ENCODE data around the gene KRT74.

Gene KRT74

GRCh38 chr12:52519826-52520662, 53.6 kb downstream of the KRT74 start, which contains the start of gene KRT5:
Gene KRT5, minus strand, starts transcription at chr12:52520394. Its CDS starts 98 bp downstream, at chr12:52520296.
- DNase-seq (ENCODE audit: low read depth) = no peak

- no peak for DNase-seq (ENCODE audit: low read depth)
These were observed 54.3 kb downstream of the KRT74 start for GRCh38 chr12:52519387-52519703.

DNA sequence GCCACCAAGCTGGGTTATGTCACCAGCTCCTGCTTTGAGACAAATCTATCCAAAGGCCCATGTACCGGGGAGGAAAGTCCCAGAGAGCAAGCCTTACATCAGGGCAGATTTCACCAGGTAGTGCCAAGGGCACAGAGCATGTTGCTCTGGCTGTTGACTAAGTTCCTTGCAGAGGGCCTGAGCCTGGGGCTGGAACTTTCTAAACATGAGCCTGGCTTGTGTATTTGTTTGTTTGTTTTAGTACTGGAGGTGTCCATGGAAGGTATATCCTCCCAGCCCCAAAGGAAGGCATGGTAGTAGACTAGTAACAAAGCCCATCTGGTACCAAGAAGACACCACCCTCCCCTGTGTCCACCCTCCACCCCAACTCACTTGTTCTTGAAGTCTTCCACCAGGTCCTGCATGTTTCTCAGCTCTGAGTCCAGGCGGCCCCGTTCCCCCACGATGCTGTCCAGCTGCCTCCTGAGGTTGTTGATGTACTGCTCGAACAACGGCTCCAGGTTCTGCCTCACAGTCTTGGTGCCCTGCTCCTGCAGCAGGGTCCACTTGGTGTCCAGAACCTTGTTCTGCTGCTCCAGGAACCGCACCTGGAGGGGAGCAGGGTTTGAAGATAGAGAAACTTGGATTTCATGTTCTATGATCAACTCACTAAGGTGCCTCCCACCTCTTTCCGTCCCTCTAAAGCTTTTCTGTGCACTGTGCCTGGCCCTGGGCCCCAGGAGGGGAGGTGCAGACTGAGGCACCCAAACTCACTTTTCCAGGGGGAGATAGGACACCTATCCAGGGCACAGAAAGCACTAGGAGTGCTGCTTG, 54.9 kb downstream of the KRT74 start:
- DNase-seq (ENCODE audit: low read depth) = no peak

DNA sequence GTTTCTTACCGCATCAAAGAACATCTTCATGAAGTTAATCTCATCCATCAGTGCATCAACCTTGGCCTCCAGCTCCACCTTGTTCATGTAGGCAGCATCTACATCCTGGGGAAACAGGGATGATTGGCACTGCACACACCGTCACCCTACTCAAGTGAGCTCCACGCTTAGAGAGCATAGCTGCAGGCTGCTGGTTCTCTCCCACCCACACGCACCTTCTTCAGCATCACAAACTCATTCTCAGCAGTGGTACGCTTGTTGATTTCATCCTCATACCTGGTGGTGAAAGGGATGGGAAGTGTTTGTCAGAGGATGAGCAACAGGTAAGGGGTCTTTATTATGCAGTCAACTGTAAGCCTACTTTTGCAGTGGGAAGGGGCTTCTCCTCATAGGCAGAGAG, 55.8 kb downstream of the KRT74 start:
- no peak for DNase-seq (ENCODE audit: low read depth)

DNA sequence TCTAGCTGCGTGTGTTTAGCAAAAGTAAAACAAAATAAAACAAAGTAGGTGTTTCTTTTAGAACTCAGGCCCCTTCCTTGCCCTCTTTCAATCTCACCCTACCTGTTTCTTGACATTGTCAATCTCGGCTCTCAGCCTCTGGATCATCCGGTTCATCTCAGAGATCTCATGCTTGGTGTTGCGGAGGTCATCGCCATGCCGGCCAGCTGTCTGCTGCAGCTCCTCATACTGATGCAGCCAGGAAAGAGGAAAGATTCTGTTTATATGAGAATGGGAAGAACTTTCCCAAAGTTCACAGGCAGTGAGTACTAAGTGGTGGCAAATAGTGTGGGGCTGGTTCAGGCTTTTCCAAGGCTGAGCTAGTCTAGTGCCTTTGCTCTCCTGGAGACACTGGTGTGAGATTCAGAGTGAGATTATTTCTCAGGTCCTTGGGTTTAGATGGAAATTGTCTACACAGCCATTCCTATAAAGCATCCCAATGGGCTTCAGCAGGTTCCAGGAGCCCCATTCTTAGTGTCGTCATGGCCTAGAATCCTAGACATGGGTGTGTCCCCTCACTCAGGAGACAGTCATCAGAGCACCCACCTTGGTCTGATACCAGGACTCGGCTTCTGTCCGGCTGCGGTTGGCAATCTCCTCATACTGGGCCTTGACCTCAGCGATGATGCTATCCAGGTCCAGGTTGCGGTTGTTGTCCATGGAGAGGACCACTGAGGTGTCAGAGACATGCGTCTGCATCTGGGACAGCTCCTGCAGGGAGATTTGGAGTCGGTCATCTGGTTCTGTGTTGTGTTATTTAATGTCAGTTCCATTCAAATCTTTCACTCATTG, 56.4 kb downstream of the KRT74 start:
- no peak for DNase-seq (ENCODE audit: low read depth)

- DNase-seq (ENCODE audit: low read depth) = no peak
These were observed 57.5 kb downstream of the KRT74 start for GRCh38 chr12:52515927-52516831.

Data from GM04504 (cell line).